ENCODE data around the gene MACROD2. TPM values are rescaled to one million over a fixed set of nuclear protein-coding genes. Genes with fewer than 3 reads are reported as not detected.

The MACROD2 gene
- total RNA-seq, 2 donors from 2014 or later = 0.94 to 10.4 TPM

GRCh38 chr20:14193885-14194284 lies 198.6 kb downstream of the MACROD2 start:
- H3K27me3 ChIP-seq = no peaks in the 10 kb centered on the region
- TF ChIP-seq CTCF (IDR thresholded peaks at IDR 0.05) = no peak
- H3K36me3 ChIP-seq = no peaks in the 10 kb centered on the region
- H3K4me1 ChIP-seq = no peaks in the 10 kb centered on the region
- no peaks in the 10 kb centered on the region for H3K9me3 ChIP-seq
- no peak for DNase-seq (ENCODE audit: low spot score)
- no peak overlapping the region for H3K4me3 ChIP-seq
- no peak overlapping the region for H3K27ac ChIP-seq

DNA sequence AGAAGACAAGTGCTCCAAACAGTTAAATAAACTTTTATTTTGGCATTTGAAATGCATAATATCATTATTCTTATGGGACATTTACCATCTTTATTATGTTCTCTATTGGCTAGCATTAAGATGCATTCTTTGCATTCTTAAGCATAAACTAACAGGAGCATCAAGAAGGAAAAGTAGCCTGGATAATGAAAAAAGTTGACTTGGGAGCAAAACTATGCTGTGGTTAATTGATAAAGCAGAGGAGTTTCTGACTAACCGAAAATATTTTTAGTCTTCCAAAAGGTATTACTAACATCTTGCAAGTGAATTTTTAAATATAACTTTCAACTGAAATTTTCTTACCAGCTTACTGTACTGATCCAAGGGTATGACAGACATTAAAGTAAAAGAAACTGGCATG lies 201.8 kb downstream of the MACROD2 start:
- H3K36me3 ChIP-seq = no peaks in the 10 kb centered on the region
- DNase-seq (ENCODE audit: low spot score) = no peak

DNA sequence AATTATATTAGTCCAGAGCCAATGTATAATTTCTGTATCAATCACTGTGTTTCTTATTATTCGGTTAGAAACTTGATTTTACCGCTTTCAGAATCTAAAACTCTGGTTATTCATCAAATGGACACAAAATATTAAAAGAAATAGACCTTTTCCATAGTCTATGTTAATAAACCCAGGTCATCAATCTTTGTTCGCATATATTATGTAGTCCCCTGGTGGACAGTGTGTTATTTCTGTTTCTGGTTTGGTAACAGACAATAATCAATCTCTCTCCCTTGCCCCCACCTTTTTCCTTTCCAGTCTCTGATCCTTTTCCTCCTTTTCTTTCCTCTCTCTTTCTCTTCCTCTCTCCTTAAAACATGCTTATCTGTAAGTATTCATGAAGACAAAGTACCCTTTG lies 203.1 kb downstream of the MACROD2 start:
- Histone ChIP-seq H3K36me3 (no peaks in the 10 kb centered on the region), H3K4me3 (no peak overlapping the region), H3K4me1 (no peaks in the 10 kb centered on the region)

More for the DNA sequence above, 201.8 kb downstream of the MACROD2 start:
- no peak overlapping the region for H3K4me3 ChIP-seq
- TF ChIP-seq CTCF (IDR thresholded peaks at IDR 0.05) = no peak
- no peaks in the 10 kb centered on the region for H3K27me3 ChIP-seq
- H3K27ac ChIP-seq = no peak overlapping the region
- no peaks in the 10 kb centered on the region for H3K9me3 ChIP-seq
- H3K4me1 ChIP-seq = no peaks in the 10 kb centered on the region

GRCh38 chr20:14199111-14199510 lies 203.8 kb downstream of the MACROD2 start:
- DNase-seq (ENCODE audit: low spot score) = no peak
- Histone ChIP-seq H3K4me1 (no peaks in the 10 kb centered on the region), H3K4me3 (no peak overlapping the region), H3K27me3 (no peaks in the 10 kb centered on the region), H3K36me3 (no peaks in the 10 kb centered on the region), H3K27ac (no peak overlapping the region), H3K9me3 (peaks cover 0 to 4% of the 10 kb centered on the region in 2 donors)
- no peak for TF ChIP-seq CTCF (IDR thresholded peaks at IDR 0.05)

More for the DNA sequence above, 203.1 kb downstream of the MACROD2 start:
- TF ChIP-seq CTCF (IDR thresholded peaks at IDR 0.05) = no peak
- Histone ChIP-seq H3K27me3 (no peaks in the 10 kb centered on the region), H3K27ac (no peak overlapping the region), H3K9me3 (peaks cover 0 to 4% of the 10 kb centered on the region in 2 donors)
- DNase-seq (ENCODE audit: low spot score) = no peak

- Histone ChIP-seq H3K9me3 (peaks cover 0 to 4% of the 10 kb centered on the region in 2 donors), H3K27me3 (no peaks in the 10 kb centered on the region), H3K27ac (no peak overlapping the region), H3K4me1 (no peaks in the 10 kb centered on the region), H3K36me3 (no peaks in the 10 kb centered on the region), H3K4me3 (no peak overlapping the region)
- no peak for TF ChIP-seq CTCF (IDR thresholded peaks at IDR 0.05)
- no peak for DNase-seq (ENCODE audit: low spot score)
Observed at GRCh38 chr20:14203657-14204056, 208.3 kb downstream of the MACROD2 start.

DNA sequence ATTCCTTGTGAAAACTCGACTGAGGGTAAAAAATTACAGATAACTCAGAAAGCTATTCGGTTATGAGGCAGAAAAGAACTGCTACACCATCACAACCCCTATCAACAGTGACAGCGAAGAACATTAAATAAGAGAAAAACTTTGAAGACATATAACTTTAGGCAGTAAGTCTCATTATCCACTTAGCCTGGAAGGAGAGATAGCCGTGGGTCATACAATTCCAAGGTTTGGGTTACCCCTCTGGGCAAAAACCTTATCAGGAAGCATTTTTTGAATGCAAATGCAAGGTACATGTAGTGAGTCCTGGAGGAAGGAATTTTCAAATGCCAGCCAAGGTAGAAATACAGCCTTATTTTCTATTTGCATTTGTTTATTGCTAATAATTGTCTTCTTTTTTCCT lies 212.3 kb downstream of the MACROD2 start:
- no peak for DNase-seq (ENCODE audit: low spot score)
- Histone ChIP-seq H3K9me3 (peaks cover 0 to 4% of the 10 kb centered on the region in 2 donors), H3K4me3 (no peak overlapping the region), H3K27ac (no peak overlapping the region), H3K27me3 (no peaks in the 10 kb centered on the region), H3K36me3 (no peaks in the 10 kb centered on the region), H3K4me1 (no peaks in the 10 kb centered on the region)
- no peak for TF ChIP-seq CTCF (IDR thresholded peaks at IDR 0.05)

Data from right atrium auricular region (tissue), 2 donors.